Sigmoid colon (tissue), 7 donors: Measurements from ENCODE around the gene ITGB2. TPM values are rescaled to one million over a fixed set of nuclear protein-coding genes. Genes with fewer than 3 reads are reported as not detected.

Source experiments
- DNase-seq: peaks from one replicate; pipeline ENCODE4 v3.0.0-alpha.2; 2019
- H3K27ac ChIP-seq, 4 donors: fragments of 200-600 bp; sonication (generic); one replicate each; pipeline ENCODE4 v1.5.1; 2016 to 2019; ENCODE audit warnings: mild to moderate bottlenecking in 1 of 4
- H3K27me3 ChIP-seq, 3 donors: fragments of 200-600 bp; sonication (generic); one replicate each; pipeline ENCODE4 v1.5.1; 2019; ENCODE audit warnings: mild to moderate bottlenecking in 1 of 3
- H3K36me3 ChIP-seq, 4 donors: fragments of 200-600 bp; sonication (generic); one replicate each; pipeline ENCODE4 v1.5.1; 2016 to 2019
- H3K4me1 ChIP-seq, 4 donors: fragments of 200-600 bp; sonication (generic); one replicate each; pipeline ENCODE4 v1.5.1; 2017 to 2019
- H3K4me3 ChIP-seq, 4 donors: fragments of 200-600 bp; sonication (generic); one replicate each; pipeline ENCODE4 v1.5.1; 2017 to 2019; ENCODE audit warnings: mild to moderate bottlenecking in 2 of 4, moderate library complexity in 1 of 4
- H3K9me3 ChIP-seq, 4 donors: fragments of 200-600 bp in 3 of 4; sonication (generic) in 3 of 4; one replicate each; pipeline versions ENCODE4 v1.5.1 to v1.6.1; 2013 to 2019
- EP300 ChIP-seq, 4 donors: sonication (generic); formaldehyde crosslinking; IDR thresholded peaks; one replicate each; pipeline ENCODE4 v1.6.1; 2017; ENCODE audit warnings: antibody characterized with exemption in 4 of 4
- POLR2A ChIP-seq, 2 donors: fragments of 450-650 bp; IDR thresholded peaks; one replicate each; pipeline ENCODE4 v1.6.1; 2016; ENCODE audit warnings: antibody characterized with exemption in 2 of 2, mild to moderate bottlenecking in 2 of 2, moderate library complexity in 2 of 2
- POLR2AphosphoS5 ChIP-seq, 4 donors: sonication (generic); formaldehyde crosslinking; IDR thresholded peaks; one replicate each; pipeline ENCODE4 v1.6.1; 2017; ENCODE audit warnings: antibody characterized with exemption in 4 of 4
- WGBS, 2 donors: extraction: QIAGEN DNeasy Blood & Tissue Kit; methylation state at CpG; one replicate each; pipeline ENCODE4 v1.1.7; 2013; 5-methylcytosine and 5-hydroxymethylcytosine counted together
- intact Hi-C: fragments of 100-400 bp; cut with DNase I; formaldehyde crosslinking; loops from one replicate; pipeline ENCODE4 v1.15.1; 2023
- polyA plus RNA-seq, 3 donors: library from polyadenylated mRNA; stranded (reverse); fragments of 200-250 nt; gene quantifications; one replicate each; pipeline ENCODE4 v1.2.3, GENCODE V29; 2013
- total RNA-seq, 4 donors: library from RNA; depleted of rRNA; stranded (reverse); fragments of >200 nt; gene quantifications; one replicate each; pipeline ENCODE4 v1.1.0, GENCODE V29; 2016
- TF ChIP-seq, protein P1 (sequence below), 4 experiments: fragments of 450-650 bp in 3 of 4; fragments of 200-600 bp in 1 of 4; IDR thresholded peaks; one replicate each; pipeline ENCODE4 v1.5.1; 2016 to 2019; ENCODE audit warnings: antibody characterized with exemption in 4 of 4, mild to moderate bottlenecking in 3 of 4, moderate library complexity in 2 of 4
- donor health status: healthy with polysubstance abuse.
- donor health status: Bipolar disorder and iron deficiency.
- donor health status: healthy.

Gene ITGB2
- total and polyA plus RNA-seq, 7 donors, result 14.7 to 103 (median 55.9) TPM

DNA sequence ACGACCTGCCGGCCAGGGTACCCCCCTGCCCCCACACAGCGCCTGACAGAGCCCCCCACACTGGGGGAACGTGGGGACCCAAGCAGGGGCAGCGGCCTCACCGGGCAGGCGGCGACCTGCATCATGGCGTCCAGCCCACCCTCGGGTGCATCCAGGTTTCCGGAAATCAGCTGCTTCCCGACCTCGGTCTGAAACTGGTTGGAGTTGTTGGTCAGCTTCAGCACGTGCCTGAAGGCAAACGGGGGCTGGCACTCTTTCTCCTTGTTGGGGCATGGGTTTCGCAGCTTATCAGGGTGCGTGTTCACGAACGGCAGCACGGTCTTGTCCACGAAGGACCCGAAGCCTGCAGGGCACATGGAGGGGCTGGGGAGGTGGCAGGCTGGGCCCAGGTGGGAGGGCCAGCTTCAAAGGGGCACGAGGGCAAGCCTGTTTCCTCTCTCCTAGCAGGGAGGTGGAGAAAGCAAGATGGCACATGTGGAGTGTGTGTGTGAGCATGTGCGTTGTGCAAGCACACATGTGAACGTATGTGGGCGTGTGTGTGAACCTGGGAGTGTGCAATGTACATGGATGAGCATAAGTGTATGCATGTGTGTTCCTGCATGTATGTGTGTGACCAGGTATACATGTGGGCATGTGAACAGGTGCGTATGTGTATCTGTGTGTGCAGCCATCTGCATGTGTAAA, 19.2 kb downstream of the ITGB2 start:
- Histone ChIP-seq H3K27me3 (no peaks in the 10 kb centered on the region), H3K27ac (no peak overlapping the region), H3K9me3 (no peaks in the 10 kb centered on the region), H3K4me1 (peaks cover 0 to 11% (median 1%) of the 10 kb centered on the region in 4 donors), H3K36me3 (peaks cover 0 to 6% (median 0%) of the 10 kb centered on the region in 4 donors), H3K4me3 (no peak overlapping the region)
- DNase-seq, result no peak
- TF ChIP-seq EP300 (IDR thresholded peaks at IDR 0.05), result no peak
- TF ChIP-seq, protein P1, sequence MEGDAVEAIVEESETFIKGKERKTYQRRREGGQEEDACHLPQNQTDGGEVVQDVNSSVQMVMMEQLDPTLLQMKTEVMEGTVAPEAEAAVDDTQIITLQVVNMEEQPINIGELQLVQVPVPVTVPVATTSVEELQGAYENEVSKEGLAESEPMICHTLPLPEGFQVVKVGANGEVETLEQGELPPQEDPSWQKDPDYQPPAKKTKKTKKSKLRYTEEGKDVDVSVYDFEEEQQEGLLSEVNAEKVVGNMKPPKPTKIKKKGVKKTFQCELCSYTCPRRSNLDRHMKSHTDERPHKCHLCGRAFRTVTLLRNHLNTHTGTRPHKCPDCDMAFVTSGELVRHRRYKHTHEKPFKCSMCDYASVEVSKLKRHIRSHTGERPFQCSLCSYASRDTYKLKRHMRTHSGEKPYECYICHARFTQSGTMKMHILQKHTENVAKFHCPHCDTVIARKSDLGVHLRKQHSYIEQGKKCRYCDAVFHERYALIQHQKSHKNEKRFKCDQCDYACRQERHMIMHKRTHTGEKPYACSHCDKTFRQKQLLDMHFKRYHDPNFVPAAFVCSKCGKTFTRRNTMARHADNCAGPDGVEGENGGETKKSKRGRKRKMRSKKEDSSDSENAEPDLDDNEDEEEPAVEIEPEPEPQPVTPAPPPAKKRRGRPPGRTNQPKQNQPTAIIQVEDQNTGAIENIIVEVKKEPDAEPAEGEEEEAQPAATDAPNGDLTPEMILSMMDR (IDR thresholded peaks at IDR 0.05), result no peak
- no peak for TF ChIP-seq POLR2A (IDR thresholded peaks at IDR 0.05)
- TF ChIP-seq POLR2AphosphoS5 (IDR thresholded peaks at IDR 0.05), result no peak
- WGBS, 2 donors, result 76 to 88% methylated on average over 27 of the region's 27 CpGs
- intact Hi-C loops, result no loop called here

DNA sequence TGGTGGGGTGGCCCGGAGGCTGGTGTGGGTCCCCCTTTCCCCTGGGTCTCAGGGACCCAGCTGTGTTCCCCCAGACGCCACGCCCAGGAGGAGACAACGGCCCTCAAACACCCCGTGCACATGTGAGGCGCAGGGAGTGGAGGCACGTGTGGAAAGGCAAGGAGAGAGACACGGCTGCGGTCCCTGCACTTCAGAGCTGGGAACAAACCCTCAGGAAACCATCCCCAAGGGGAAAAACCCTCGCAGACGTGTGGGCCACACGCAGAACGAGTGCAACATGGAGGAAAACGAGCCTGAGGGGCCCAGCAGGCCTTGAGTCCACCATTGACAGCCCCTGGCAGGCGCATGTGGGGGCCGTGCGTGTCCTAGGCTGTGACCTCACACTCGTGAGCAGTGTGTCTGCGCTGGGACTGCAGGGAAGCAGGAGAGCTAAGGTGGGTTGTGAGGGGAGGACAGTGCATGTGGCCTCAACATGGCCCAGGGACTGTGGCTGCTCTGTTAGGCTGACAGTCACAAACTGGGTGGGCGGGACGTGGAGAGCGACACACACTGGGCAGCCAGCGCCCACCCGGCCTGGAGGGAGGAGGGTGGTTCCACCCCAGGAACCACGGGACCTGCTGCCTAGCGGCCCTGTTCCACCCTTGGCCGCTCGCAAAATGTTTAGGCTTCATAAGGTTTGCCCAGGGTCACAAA, 20.0 kb downstream of the ITGB2 start:
- DNase-seq, result no peak
- Histone ChIP-seq H3K4me3 (no peak overlapping the region), H3K4me1 (peaks cover 0 to 8% (median 0%) of the 10 kb centered on the region in 4 donors), H3K36me3 (peaks cover 0 to 6% (median 0%) of the 10 kb centered on the region in 4 donors), H3K27me3 (no peaks in the 10 kb centered on the region), H3K9me3 (no peaks in the 10 kb centered on the region), H3K27ac (no peak overlapping the region)
- 66 to 84% methylated on average over 28 of the region's 28 CpGs for WGBS, 2 donors
- TF ChIP-seq POLR2AphosphoS5 (IDR thresholded peaks at IDR 0.05) (no peak), POLR2A (IDR thresholded peaks at IDR 0.05) (no peak), EP300 (IDR thresholded peaks at IDR 0.05) (no peak)
- TF ChIP-seq, protein P1 (IDR thresholded peaks at IDR 0.05), result no peak
- intact Hi-C loops, result no loop called here

DNA sequence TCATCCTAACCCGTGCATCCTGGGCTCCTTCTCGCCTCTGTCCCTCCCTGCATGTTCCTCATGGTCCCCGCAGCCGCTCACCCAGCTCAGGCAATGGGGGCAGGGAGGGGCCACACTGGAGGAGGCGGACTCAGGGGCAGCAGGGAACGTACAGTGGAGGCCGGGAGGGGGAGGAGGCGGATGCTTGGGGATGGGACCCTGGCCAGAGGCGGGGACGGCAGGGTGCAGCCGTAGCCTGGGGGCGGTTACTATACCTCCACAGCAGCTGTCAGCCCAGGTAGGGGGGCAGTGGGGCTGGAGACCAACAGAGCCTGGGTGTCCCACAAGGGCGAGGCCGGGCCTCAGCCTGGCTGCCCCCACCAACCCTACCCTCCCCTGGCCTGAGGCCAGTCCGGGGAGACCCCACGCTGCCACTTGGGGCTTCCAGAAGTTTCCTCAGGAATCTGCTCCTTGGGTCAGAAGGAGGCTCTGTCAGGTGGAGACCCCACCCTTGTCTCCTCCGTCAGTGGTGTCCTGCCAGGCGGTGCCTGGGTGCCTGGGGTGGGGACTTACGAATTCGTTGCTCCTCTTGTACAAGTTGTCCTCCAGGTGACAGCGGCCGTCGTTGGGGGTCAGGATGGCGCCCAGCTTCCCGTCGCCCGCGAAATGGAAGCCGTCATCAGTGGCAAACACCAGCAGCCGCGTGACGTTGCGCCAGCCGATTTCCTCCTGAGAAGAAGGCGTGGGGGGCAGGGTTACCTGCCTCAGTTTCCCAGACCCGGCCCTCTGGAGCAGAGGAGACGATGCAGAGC, 20.7 kb downstream of the ITGB2 start:
- Histone ChIP-seq H3K9me3 (no peaks in the 10 kb centered on the region), H3K36me3 (peaks cover 0 to 6% (median 0%) of the 10 kb centered on the region in 4 donors), H3K27me3 (no peaks in the 10 kb centered on the region), H3K27ac (no peak overlapping the region), H3K4me1 (peaks cover 0 to under 1% (median 0%) of the 10 kb centered on the region in 4 donors), H3K4me3 (no peak overlapping the region)
- 77 to 87% methylated on average over 37 of the region's 37 CpGs for WGBS, 2 donors
- no peak for DNase-seq
- intact Hi-C loops, result no loop called here
- TF ChIP-seq, protein P1 (IDR thresholded peaks at IDR 0.05), result no peak
- no peak for TF ChIP-seq POLR2A (IDR thresholded peaks at IDR 0.05)
- no peak for TF ChIP-seq POLR2AphosphoS5 (IDR thresholded peaks at IDR 0.05)
- no peak for TF ChIP-seq EP300 (IDR thresholded peaks at IDR 0.05)

DNA sequence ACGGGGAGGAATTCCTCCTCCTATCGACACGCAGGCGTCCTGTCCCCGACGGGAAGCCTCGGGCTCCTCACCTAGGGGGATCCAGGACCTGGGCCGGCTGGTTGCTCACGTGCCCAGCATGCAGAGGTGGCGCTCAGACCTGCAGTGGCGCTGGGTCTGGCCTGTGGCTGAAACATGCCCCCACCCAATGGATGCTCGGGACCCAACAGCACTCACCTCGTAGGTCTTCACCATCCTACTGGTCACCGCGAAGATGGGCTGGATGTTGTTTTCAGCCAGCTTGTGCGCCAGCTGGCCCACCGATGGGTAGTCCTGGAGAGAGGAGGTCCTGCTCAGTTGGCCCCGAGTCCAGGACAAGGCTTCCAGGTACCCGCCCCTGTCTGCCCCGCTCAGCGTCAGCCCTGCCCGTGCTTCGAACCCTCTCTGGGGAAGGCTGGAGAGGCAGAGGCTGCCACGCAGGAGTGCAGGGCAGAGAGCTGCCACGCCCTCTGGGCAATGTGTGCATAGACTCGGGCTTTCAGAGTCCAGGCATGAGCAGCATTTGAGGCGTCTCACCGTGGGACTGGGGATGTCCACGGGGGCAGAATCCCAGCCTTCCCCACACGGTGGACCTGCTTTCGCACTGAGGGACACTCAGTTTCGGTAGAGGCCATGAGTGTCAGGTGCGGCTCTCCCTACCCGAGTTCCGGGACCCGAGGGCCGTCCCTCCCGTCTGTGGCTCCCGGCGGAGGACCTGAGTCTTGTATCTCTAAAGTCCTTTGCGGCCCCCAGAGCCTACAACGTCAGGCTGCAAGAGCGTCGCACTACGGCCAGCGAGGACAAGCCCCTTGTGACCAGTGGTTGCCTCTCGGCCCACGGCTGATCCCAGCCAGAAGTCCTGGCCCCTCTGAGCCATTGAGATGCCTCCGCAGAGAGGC, 21.6 kb downstream of the ITGB2 start:
- no peak overlapping the region for H3K4me3 ChIP-seq
- H3K36me3 ChIP-seq, result peaks cover 0 to 6% (median 0%) of the 10 kb centered on the region in 4 donors
- no peaks in the 10 kb centered on the region for H3K4me1 ChIP-seq
- H3K9me3 ChIP-seq, result no peaks in the 10 kb centered on the region
- DNase-seq, result no peak
- 61 to 84% methylated on average over 49 of the region's 49 CpGs for WGBS, 2 donors
- no peaks in the 10 kb centered on the region for H3K27me3 ChIP-seq
- intact Hi-C loops, result no loop called here
- TF ChIP-seq POLR2A (IDR thresholded peaks at IDR 0.05), result no peak
- no peak for TF ChIP-seq POLR2AphosphoS5 (IDR thresholded peaks at IDR 0.05)
- TF ChIP-seq EP300 (IDR thresholded peaks at IDR 0.05), result no peak
- TF ChIP-seq, protein P1 (IDR thresholded peaks at IDR 0.05), result no peak
- H3K27ac ChIP-seq, result no peak overlapping the region
